ENCODE results near the gene ORAI1.
"Not testable (repeated sequence)": the region's sequence is repeated elsewhere in the genome, so short reads cannot be mapped to it uniquely, and the experiment has no call there.

ORAI1 gene

DNA sequence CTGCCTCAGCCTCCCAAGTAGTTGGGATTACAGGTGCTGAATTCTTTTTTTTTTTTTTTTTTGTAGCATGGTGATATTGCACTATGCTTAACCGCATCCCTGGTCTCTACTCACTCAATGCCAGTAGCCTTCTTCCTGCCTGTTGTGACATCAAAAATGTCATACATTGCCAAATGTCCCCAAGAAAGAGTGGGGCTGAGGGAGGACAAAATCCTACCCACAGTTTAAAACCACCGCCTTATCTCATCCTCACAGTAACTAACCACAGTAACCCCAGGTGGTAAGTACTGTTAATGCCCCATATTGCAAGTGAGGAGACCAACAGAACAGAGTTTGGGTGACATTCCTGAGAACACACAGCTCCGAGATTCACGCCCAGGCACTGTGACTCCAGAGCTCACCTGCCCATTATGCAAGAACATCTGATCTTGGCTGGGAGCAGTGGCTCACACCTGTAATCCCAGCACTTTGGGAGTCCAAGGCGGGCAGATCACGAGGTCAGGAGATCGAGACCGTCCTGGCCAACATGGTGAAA is 23.6 kb downstream of the ORAI1 start:
- peak; percentile 68 for DNase-seq

- DNase-seq, result no peak
Observed at GRCh38 chr12:121651320-121651719, 25.0 kb downstream of the ORAI1 start.

GRCh38 chr12:121652767-121653497 is 26.6 kb downstream of the ORAI1 start:
- no peak for DNase-seq

DNA sequence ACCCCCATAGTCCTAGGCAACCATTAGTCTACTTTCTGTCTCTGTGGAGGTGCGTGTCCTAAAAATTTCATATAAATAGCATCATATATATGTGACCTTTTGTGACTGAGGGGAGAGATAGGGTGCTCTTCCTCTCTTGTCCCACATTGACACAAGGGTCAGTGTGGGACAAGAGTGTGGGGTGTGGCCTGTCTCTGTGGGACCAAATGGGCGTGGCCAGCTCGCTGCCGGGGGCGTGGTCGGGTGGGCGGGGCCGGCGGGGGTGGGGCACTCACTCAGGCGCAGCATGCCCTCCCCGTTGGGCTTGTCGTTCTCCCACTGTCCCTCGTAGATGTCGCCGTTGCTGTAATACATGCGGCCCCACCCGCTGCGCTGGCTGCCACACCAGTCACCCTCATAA is 27.7 kb downstream of the ORAI1 start:
- DNase-seq, result no peak

DNA sequence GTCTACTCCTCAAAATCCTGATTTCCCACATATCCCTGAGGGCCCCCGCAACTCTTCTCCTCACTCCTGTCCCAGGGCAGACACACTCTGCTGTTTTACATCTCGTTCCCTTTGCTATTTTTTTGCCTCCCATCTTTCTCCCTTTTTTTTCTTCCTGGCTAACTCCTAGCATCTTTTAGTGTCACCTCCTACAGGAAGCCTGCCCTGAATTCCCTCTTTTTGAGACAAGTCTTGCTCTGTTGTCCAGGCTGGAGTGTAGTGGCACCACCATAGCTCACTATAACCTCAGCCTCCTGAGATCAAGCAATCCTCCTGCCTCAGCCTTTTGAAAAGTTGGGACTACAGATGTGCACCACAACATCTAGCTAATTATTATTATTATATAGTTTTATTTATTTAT is 29.8 kb downstream of the ORAI1 start:
- DNase-seq, result no peak

- DNase-seq, result peak; percentile 81
Observed at GRCh38 chr12:121657305-121658008, 31.1 kb downstream of the ORAI1 start.

- not testable (repeated sequence) for DNase-seq
Observed at GRCh38 chr12:121661353-121662105, 35.2 kb downstream of the ORAI1 start.

DNA sequence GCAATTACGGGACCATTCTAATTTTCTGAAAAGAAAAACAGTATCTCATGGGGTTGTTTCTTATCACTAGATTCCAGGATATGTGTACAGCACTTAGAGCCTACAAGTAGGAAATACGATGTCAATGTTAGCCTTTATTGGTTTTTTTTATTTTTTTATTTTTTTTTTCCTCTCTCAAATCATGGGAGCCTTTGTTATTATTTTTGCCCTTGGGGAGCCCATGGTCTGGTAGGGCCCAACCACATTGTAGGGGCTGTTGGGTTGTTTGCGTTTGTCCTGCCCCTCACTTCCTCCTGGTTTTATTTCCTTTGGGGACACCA is 37.2 kb downstream of the ORAI1 start:
- no peak for DNase-seq

GRCh38 chr12:121666829-121667228 is 40.5 kb downstream of the ORAI1 start:
- not testable (repeated sequence) for DNase-seq

GRCh38 chr12:121668750-121669520 is 42.6 kb downstream of the ORAI1 start:
- DNase-seq, result peak; percentile 52

DNA sequence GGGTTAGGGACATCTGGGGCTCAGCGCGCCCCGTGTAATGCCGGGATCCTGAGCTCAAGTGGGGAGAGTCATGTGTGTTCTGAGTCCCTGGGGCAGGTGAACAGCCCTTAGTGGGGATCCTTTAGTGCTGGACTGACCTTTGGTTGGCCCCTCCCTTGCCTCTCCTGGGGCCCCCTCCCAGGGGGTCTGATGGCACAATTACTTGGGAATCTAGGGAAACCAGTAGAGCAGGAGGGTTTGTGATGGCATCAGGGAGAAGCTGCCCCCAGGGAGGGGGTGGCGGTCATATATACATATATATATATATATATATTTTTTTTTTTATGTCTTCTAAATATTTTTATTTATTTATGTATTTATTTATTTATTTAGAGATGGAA is 43.2 kb downstream of the ORAI1 start, which contains the start of gene MORN3:
MORN3 (minus strand) TSS at position 134 of the 380 bp plus-strand sequence. CDS start 171 bp downstream, outside the sequence.
- DNase-seq, result no peak

- DNase-seq, result no peak
Observed at GRCh38 chr12:121673013-121673511, 46.7 kb downstream of the ORAI1 start.

GRCh38 chr12:121676190-121676589 is 49.9 kb downstream of the ORAI1 start:
- no peak for DNase-seq

GRCh38 chr12:121678305-121678704 is 52.0 kb downstream of the ORAI1 start:
- DNase-seq, result no peak

- DNase-seq, result no peak
Observed at GRCh38 chr12:121678716-121679300, 52.5 kb downstream of the ORAI1 start.

DNA sequence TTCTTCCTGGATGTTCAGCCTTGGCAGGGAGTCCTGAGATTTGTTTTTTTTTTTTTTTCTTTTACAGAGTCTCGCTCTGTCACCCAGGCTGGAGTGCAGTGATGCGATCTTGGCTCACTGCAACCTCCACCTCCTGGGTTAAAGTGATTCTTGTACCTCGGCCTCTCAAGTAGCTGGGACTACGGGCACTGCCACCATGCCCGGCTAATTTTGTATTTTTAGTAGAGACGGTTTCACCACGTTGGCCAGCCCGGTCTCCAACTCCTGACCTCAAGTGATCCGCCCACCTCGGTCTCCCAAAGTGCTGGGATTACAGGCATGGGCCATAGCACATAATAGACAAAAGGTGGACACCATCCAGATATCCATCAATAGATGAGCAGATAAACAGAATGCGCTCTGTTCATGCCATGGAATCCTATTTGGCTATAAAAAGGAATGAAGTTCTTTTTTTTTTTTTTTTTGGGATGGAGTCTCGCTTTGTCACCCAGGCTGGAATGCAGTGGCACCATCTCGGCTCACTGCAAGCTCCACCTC is 53.4 kb downstream of the ORAI1 start:
- not testable (repeated sequence) for DNase-seq

- DNase-seq, result no peak
Observed at GRCh38 chr12:121688966-121689365, 62.6 kb downstream of the ORAI1 start.

GRCh38 chr12:121689430-121689829 is 63.1 kb downstream of the ORAI1 start:
- no peak for DNase-seq
